Measurements from ENCODE around the gene C14orf180.

The C14orf180 gene

GRCh38 chr14:104564744-104565679 is 14.6 kb upstream of the C14orf180 start:
- H3K4me1 ChIP-seq (ENCODE audit: insufficient read depth, insufficient read length): peaks cover 17% of the 10 kb centered on the region
- TF ChIP-seq SUZ12 (IDR thresholded peaks at IDR 0.05; ENCODE audit: extremely low read depth, insufficient read depth, insufficient read length): no peak
- no peak for TF ChIP-seq YY1 (IDR thresholded peaks at IDR 0.05; ENCODE audit: insufficient read depth, insufficient read length)
- no peak for TF ChIP-seq ZNF274 (IDR thresholded peaks at IDR 0.05; ENCODE audit: low read depth, low read length)

GRCh38 chr14:104567141-104567956 is 12.2 kb upstream of the C14orf180 start:
- Histone ChIP-seq H3K9ac (ENCODE audit: insufficient read length, low read depth) (no peak overlapping the region), H3K27me3 (ENCODE audit: insufficient read depth, insufficient read length) (no peaks in the 10 kb centered on the region), H3K4me1 (ENCODE audit: insufficient read depth, insufficient read length) (peaks cover 25% of the 10 kb centered on the region), H3K4me3 (ENCODE audit: insufficient read length, low read depth) (no peak overlapping the region), H3K9me3 (ENCODE audit: insufficient read depth, low read length) (no peaks in the 10 kb centered on the region), H3K36me3 (ENCODE audit: insufficient read depth, insufficient read length, low read length) (no peaks in the 10 kb centered on the region)
- TF ChIP-seq YY1 (IDR thresholded peaks at IDR 0.05; ENCODE audit: insufficient read depth, insufficient read length): no peak
- no peak for DNase-seq (ENCODE audit: low read depth, low spot score)

More at GRCh38 chr14:104564744-104565679, 14.6 kb upstream of the C14orf180 start:
- Histone ChIP-seq H3K4me3 (ENCODE audit: insufficient read length, low read depth) (no peak overlapping the region), H3K27me3 (ENCODE audit: insufficient read depth, insufficient read length) (no peaks in the 10 kb centered on the region), H3K9me3 (ENCODE audit: insufficient read depth, low read length) (no peaks in the 10 kb centered on the region), H3K36me3 (ENCODE audit: insufficient read depth, insufficient read length, low read length) (no peaks in the 10 kb centered on the region), H3K9ac (ENCODE audit: insufficient read length, low read depth) (no peak overlapping the region)
- no peak for DNase-seq (ENCODE audit: low read depth, low spot score)

- Histone ChIP-seq H3K9ac (ENCODE audit: insufficient read length, low read depth) (no peak overlapping the region), H3K36me3 (ENCODE audit: insufficient read depth, insufficient read length, low read length) (no peaks in the 10 kb centered on the region), H3K9me3 (ENCODE audit: insufficient read depth, low read length) (no peaks in the 10 kb centered on the region), H3K27me3 (ENCODE audit: insufficient read depth, insufficient read length) (no peaks in the 10 kb centered on the region), H3K4me3 (ENCODE audit: insufficient read length, low read depth) (no peak overlapping the region), H3K4me1 (ENCODE audit: insufficient read depth, insufficient read length) (peaks cover 23% of the 10 kb centered on the region)
- DNase-seq (ENCODE audit: low read depth, low spot score): no peak
- TF ChIP-seq SUZ12 (IDR thresholded peaks at IDR 0.05; ENCODE audit: extremely low read depth, insufficient read depth, insufficient read length) (no peak), ZNF274 (IDR thresholded peaks at IDR 0.05; ENCODE audit: low read depth, low read length) (no peak), YY1 (IDR thresholded peaks at IDR 0.05; ENCODE audit: insufficient read depth, insufficient read length) (no peak)
These were observed 11.7 kb upstream of the C14orf180 start for GRCh38 chr14:104567957-104568225.

- Histone ChIP-seq H3K27me3 (ENCODE audit: insufficient read depth, insufficient read length) (no peaks in the 10 kb centered on the region), H3K4me1 (ENCODE audit: insufficient read depth, insufficient read length) (peaks cover 16% of the 10 kb centered on the region), H3K36me3 (ENCODE audit: insufficient read depth, insufficient read length, low read length) (no peaks in the 10 kb centered on the region), H3K9ac (ENCODE audit: insufficient read length, low read depth) (no peak overlapping the region), H3K9me3 (ENCODE audit: insufficient read depth, low read length) (no peaks in the 10 kb centered on the region), H3K4me3 (ENCODE audit: insufficient read length, low read depth) (no peak overlapping the region)
- TF ChIP-seq ZNF274 (IDR thresholded peaks at IDR 0.05; ENCODE audit: low read depth, low read length) (no peak), YY1 (IDR thresholded peaks at IDR 0.05; ENCODE audit: insufficient read depth, insufficient read length) (no peak), SUZ12 (IDR thresholded peaks at IDR 0.05; ENCODE audit: extremely low read depth, insufficient read depth, insufficient read length) (no peak)
- no peak for DNase-seq (ENCODE audit: low read depth, low spot score)
These were observed 10.9 kb upstream of the C14orf180 start for GRCh38 chr14:104568620-104569019.

GRCh38 chr14:104569435-104569834 is 10.1 kb upstream of the C14orf180 start:
- Histone ChIP-seq H3K36me3 (ENCODE audit: insufficient read depth, insufficient read length, low read length) (no peaks in the 10 kb centered on the region), H3K9me3 (ENCODE audit: insufficient read depth, low read length) (no peaks in the 10 kb centered on the region), H3K27me3 (ENCODE audit: insufficient read depth, insufficient read length) (no peaks in the 10 kb centered on the region), H3K4me1 (ENCODE audit: insufficient read depth, insufficient read length) (peaks cover 12% of the 10 kb centered on the region), H3K9ac (ENCODE audit: insufficient read length, low read depth) (no peak overlapping the region), H3K4me3 (ENCODE audit: insufficient read length, low read depth) (no peak overlapping the region)
- no peak for TF ChIP-seq SUZ12 (IDR thresholded peaks at IDR 0.05; ENCODE audit: extremely low read depth, insufficient read depth, insufficient read length)
- no peak for TF ChIP-seq YY1 (IDR thresholded peaks at IDR 0.05; ENCODE audit: insufficient read depth, insufficient read length)
- no peak for TF ChIP-seq ZNF274 (IDR thresholded peaks at IDR 0.05; ENCODE audit: low read depth, low read length)
- DNase-seq (ENCODE audit: low read depth, low spot score): no peak

GRCh38 chr14:104571246-104571645 is 8.3 kb upstream of the C14orf180 start:
- Histone ChIP-seq H3K27me3 (ENCODE audit: insufficient read depth, insufficient read length) (no peaks in the 10 kb centered on the region), H3K4me1 (ENCODE audit: insufficient read depth, insufficient read length) (peaks cover 12% of the 10 kb centered on the region), H3K9ac (ENCODE audit: insufficient read length, low read depth) (peak overlapping the region; percentile 32), H3K9me3 (ENCODE audit: insufficient read depth, low read length) (no peaks in the 10 kb centered on the region), H3K36me3 (ENCODE audit: insufficient read depth, insufficient read length, low read length) (no peaks in the 10 kb centered on the region), H3K4me3 (ENCODE audit: insufficient read length, low read depth) (no peak overlapping the region)
- no peak for TF ChIP-seq SUZ12 (IDR thresholded peaks at IDR 0.05; ENCODE audit: extremely low read depth, insufficient read depth, insufficient read length)
- TF ChIP-seq ZNF274 (IDR thresholded peaks at IDR 0.05; ENCODE audit: low read depth, low read length): no peak
- TF ChIP-seq YY1 (IDR thresholded peaks at IDR 0.05; ENCODE audit: insufficient read depth, insufficient read length): no peak
- DNase-seq (ENCODE audit: low read depth, low spot score): no peak

- Histone ChIP-seq H3K27me3 (ENCODE audit: insufficient read depth, insufficient read length) (no peaks in the 10 kb centered on the region), H3K4me1 (ENCODE audit: insufficient read depth, insufficient read length) (peaks cover 17% of the 10 kb centered on the region), H3K36me3 (ENCODE audit: insufficient read depth, insufficient read length, low read length) (no peaks in the 10 kb centered on the region), H3K9me3 (ENCODE audit: insufficient read depth, low read length) (no peaks in the 10 kb centered on the region), H3K9ac (ENCODE audit: insufficient read length, low read depth) (peak overlapping the region; percentile 24), H3K4me3 (ENCODE audit: insufficient read length, low read depth) (no peak overlapping the region)
- no peak for DNase-seq (ENCODE audit: low read depth, low spot score)
- TF ChIP-seq YY1 (IDR thresholded peaks at IDR 0.05; ENCODE audit: insufficient read depth, insufficient read length) (no peak), ZNF274 (IDR thresholded peaks at IDR 0.05; ENCODE audit: low read depth, low read length) (no peak), SUZ12 (IDR thresholded peaks at IDR 0.05; ENCODE audit: extremely low read depth, insufficient read depth, insufficient read length) (no peak)
These were observed 7.4 kb upstream of the C14orf180 start for GRCh38 chr14:104572024-104572626.
